ENCODE measurements around the gene UMODL1.
A peak's percentile ranks its signal among the peaks of the same experiment; 100 is the strongest.

The UMODL1 gene

DNA sequence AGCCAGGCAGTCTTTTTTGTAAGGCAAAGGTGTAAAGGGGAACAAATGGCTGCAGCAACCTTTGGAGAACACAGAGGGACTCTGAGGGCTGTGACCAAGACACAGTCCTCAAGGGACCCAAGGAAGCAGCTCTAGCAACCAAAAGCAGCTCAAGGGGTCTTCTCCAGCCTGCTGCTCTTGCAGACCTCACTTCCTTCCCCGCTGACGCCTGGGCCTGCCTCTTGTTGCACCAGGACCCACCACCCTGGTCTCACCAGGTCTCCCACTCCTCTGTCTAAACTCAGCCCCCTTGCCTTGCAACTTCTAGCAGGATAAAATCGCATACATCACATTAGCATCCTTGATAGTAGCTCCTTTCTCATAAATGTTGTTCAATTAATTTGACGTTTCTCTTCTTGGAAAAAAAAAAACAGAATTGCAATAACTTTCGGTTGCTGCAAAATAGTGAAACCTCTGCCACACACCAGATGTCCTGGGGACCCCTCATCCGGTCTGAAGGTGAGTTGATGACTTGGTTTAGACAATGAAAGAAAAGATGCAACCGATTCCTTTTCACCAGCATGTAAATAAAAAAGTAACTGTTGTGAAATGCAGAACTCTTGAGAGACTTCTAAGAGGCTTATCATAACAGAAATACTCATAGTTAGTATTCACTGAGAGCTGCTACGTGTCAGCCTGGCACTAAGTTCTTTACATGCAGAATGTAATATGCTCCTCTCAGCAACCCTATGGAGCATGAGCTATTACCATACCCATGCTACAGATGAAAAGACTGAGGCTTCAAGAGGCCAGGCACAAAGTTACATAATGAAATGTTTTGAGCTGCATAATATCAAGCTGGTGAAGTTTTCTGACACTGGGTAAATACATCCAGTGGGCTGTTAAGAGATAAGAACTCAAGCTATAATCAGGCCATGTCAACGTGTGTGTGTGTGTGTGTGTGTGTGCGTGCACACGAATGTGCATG is 58.5 kb downstream of the UMODL1 start:
- DNase-seq: no peak
- H3K27me3 Mint-ChIP-seq (ENCODE audit: low read depth, poor library complexity): peaks cover 13% of the 10 kb centered on the region
- no peak for TF ChIP-seq CTCF (IDR thresholded peaks at IDR 0.05)
- H3K4me3 Mint-ChIP-seq: no peak overlapping the region
- H3K27ac Mint-ChIP-seq: peak overlapping the region; percentile 68
- no peaks in the 10 kb centered on the region for H3K9me3 Mint-ChIP-seq
- no peaks in the 10 kb centered on the region for H3K36me3 Mint-ChIP-seq (ENCODE audit: low read depth)
- peaks cover 24% of the 10 kb centered on the region for H3K4me1 Mint-ChIP-seq

GRCh38 chr21:42130441-42130840 is 59.3 kb downstream of the UMODL1 start:
- H3K27me3 Mint-ChIP-seq (ENCODE audit: low read depth, poor library complexity): peaks cover 15% of the 10 kb centered on the region
- no peak overlapping the region for H3K4me3 Mint-ChIP-seq
- H3K4me1 Mint-ChIP-seq: peaks cover 20% of the 10 kb centered on the region
- no peaks in the 10 kb centered on the region for H3K9me3 Mint-ChIP-seq
- no peak overlapping the region for H3K27ac Mint-ChIP-seq
- H3K36me3 Mint-ChIP-seq (ENCODE audit: low read depth): no peaks in the 10 kb centered on the region
- DNase-seq: no peak
- no peak for TF ChIP-seq CTCF (IDR thresholded peaks at IDR 0.05)

GRCh38 chr21:42132183-42132582 is 61.1 kb downstream of the UMODL1 start:
- Mint-ChIP-seq H3K4me1 (peaks cover 33% of the 10 kb centered on the region), H3K4me3 (no peak overlapping the region), H3K27ac (no peak overlapping the region), H3K9me3 (no peaks in the 10 kb centered on the region), H3K27me3 (ENCODE audit: low read depth, poor library complexity) (peaks cover 20% of the 10 kb centered on the region), H3K36me3 (ENCODE audit: low read depth) (no peaks in the 10 kb centered on the region)
- DNase-seq: no peak
- TF ChIP-seq CTCF (IDR thresholded peaks at IDR 0.05): no peak

GRCh38 chr21:42133131-42133530 is 62.0 kb downstream of the UMODL1 start:
- Mint-ChIP-seq H3K27ac (no peak overlapping the region), H3K27me3 (ENCODE audit: low read depth, poor library complexity) (peaks cover 18% of the 10 kb centered on the region), H3K36me3 (ENCODE audit: low read depth) (no peaks in the 10 kb centered on the region), H3K9me3 (no peaks in the 10 kb centered on the region), H3K4me3 (no peak overlapping the region), H3K4me1 (peaks cover 33% of the 10 kb centered on the region)
- TF ChIP-seq CTCF (IDR thresholded peaks at IDR 0.05): no peak
- DNase-seq: no peak

- no peak for DNase-seq
- Mint-ChIP-seq H3K36me3 (ENCODE audit: low read depth) (no peaks in the 10 kb centered on the region), H3K4me1 (peaks cover 22% of the 10 kb centered on the region), H3K9me3 (no peaks in the 10 kb centered on the region), H3K27me3 (ENCODE audit: low read depth, poor library complexity) (peaks cover 14% of the 10 kb centered on the region), H3K4me3 (no peak overlapping the region), H3K27ac (no peak overlapping the region)
- TF ChIP-seq CTCF (IDR thresholded peaks at IDR 0.05): no peak
These were observed 64.4 kb downstream of the UMODL1 start for GRCh38 chr21:42135386-42136052.
